Keratinocyte (primary cell): ENCODE data around the gene MAVS.

ENCODE experiments used
- EZH2 ChIP-seq: IDR thresholded peaks from one replicate; pipeline ENCODE4 v1.6.1; 2012; ENCODE audit warnings: inconsistent platforms, mild to moderate bottlenecking, low read length, moderate library complexity
- TF ChIP-seq, protein P1 (sequence below), 3 experiments: IDR thresholded peaks in 1 of 3; conservative IDR thresholded peaks in 1 of 3; optimal IDR thresholded peaks in 1 of 3; 2 replicates in 2 of 3; 3 replicates in 1 of 3; pipeline versions ENCODE3 to v1.5.1; 2011; ENCODE audit warnings: low read length in 3 of 3, mild to moderate bottlenecking in 3 of 3, moderate library complexity in 2 of 3, control low read depth in 1 of 3, inconsistent platforms in 1 of 3; ENCODE audit not compliant: insufficient read depth in 2 of 3; ENCODE audit errors: extremely low read depth in 1 of 3

DNA sequence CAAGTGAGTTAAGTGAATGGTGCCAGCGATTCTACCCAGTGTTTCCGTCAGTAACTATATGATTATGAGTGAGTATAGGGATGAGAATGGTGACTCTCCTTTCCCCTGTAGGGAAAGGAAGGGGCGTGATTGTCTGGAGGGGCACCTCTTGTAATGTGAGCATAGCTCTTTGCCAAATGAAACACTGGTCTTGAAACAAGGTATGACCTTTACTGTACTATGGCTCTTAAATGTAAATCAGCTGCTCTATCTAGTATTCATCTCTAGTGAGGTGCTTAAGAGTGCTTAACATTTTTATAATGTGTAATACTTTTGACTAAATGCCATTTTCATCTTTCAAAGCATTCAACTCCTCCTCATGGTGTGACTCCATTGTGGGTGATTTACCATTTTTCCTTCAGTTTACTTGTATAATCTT is 53.6 kb downstream of the MAVS start:
- TF ChIP-seq, protein P1, sequence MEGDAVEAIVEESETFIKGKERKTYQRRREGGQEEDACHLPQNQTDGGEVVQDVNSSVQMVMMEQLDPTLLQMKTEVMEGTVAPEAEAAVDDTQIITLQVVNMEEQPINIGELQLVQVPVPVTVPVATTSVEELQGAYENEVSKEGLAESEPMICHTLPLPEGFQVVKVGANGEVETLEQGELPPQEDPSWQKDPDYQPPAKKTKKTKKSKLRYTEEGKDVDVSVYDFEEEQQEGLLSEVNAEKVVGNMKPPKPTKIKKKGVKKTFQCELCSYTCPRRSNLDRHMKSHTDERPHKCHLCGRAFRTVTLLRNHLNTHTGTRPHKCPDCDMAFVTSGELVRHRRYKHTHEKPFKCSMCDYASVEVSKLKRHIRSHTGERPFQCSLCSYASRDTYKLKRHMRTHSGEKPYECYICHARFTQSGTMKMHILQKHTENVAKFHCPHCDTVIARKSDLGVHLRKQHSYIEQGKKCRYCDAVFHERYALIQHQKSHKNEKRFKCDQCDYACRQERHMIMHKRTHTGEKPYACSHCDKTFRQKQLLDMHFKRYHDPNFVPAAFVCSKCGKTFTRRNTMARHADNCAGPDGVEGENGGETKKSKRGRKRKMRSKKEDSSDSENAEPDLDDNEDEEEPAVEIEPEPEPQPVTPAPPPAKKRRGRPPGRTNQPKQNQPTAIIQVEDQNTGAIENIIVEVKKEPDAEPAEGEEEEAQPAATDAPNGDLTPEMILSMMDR (optimal IDR thresholded peaks at IDR 0.05 in 1 of 3, IDR thresholded peaks at IDR 0.05 in 1 of 3, conservative IDR thresholded peaks at IDR 0.05 in 1 of 3; ENCODE audit: extremely low read depth in 1 of 3, insufficient read depth in 2 of 3, low read length in 3 of 3) = no peak
- no peak for TF ChIP-seq EZH2
